GM18873 (cell line): ENCODE results near the gene DUSP23.

ENCODE experiments used
- ATAC-seq: cut with Tn5 transposase; IDR thresholded peaks from one replicate; pipeline ENCODE4 v1.9.1; 2021; ENCODE audit warnings: mild to moderate bottlenecking, moderate library complexity, moderate number of reproducible peaks; ENCODE audit not compliant: unreplicated experiment, low FRiP score

The DUSP23 gene

GRCh38 chr1:159780583-159781582, at the start of gene DUSP23:
Gene DUSP23, plus strand, starts transcription at chr1:159780962. Its CDS starts 139 bp downstream, at chr1:159781101.
- ATAC-seq = peak; percentile 95

GRCh38 chr1:159737238-159737916, 43.4 kb upstream of the DUSP23 start:
- ATAC-seq = no peak

- no peak for ATAC-seq
Measured at GRCh38 chr1:159743651-159744410, 36.9 kb upstream of the DUSP23 start.

DNA sequence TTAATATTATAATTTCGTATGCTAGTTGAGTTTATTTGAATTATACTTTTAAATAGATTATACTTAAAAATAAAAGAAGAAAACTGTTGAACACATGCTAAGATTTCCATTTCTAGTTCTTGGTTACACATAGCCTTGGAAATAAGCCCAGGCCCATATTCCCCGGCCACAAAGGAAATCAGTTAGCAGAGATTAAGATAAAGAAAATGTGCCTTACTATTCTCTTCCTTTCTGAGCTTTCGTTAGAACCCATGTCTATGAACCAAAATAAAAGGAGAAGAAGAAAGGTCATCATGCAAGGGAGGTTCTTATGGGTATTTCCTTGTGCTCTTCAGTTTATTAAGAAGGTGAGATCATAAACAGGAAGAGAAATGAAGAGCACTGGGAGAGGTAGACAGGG, 34.1 kb upstream of the DUSP23 start:
- no peak for ATAC-seq

DNA sequence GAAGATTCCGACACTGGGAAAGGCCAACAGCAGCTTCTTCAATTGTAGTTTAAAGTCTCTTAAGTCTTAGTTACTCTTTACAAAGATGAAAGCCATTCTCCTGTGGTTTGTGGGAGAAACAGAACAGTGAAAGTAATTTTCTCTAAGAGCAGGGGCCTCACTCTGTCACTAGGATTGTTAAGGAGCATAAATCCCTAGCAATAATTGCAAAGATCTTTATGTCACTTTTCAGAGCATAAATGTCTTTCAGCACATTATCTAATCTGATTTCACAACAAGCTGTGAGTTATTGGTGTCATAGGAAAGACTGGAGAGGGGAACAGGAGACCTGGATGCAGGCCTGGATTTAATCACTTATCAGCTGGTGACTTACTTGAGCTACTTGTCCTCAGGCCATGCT, 32.4 kb upstream of the DUSP23 start:
- ATAC-seq = no peak

GRCh38 chr1:159749630-159750029, 31.1 kb upstream of the DUSP23 start:
- ATAC-seq = no peak

DNA sequence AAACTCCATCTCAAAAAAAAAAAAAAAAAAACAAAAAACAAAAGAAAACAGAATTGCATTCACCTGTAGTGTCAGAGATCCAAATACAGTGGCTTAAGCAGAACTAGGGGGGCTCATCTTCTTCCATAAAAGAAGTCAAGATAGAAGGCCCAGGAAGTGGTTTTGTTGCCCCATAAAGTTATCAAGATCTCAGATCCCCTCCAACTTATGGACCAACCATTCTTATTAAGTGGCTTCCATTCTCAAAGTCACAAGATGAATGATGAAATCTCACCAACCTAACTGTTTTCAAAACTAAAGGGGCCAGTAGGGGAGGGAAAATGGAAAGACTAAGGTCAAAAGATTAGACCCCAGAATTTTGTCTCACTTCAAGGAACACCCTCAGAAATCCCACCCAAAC, 30.1 kb upstream of the DUSP23 start:
- ATAC-seq = no peak

DNA sequence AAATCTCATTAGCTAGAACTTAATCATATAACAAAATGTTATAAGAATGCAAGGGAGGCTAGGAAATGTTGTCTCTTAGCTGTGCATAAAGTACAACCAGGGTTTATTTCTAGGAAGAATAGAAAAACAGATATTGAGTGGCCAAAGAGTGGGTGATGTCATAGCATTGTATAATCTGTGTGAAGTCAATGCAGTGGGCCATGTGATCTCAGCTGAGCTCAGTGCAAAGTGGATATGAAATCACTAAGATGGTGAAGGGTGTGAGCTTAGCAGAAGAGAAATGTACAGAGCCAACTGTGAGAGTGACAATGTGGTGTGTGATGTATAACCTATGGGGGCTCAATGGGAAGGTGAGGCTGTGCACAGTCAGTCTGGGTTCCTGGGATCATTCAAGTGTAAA, 29.7 kb upstream of the DUSP23 start:
- ATAC-seq = no peak

- no peak for ATAC-seq
Measured at GRCh38 chr1:159752135-159752580, 28.6 kb upstream of the DUSP23 start.

DNA sequence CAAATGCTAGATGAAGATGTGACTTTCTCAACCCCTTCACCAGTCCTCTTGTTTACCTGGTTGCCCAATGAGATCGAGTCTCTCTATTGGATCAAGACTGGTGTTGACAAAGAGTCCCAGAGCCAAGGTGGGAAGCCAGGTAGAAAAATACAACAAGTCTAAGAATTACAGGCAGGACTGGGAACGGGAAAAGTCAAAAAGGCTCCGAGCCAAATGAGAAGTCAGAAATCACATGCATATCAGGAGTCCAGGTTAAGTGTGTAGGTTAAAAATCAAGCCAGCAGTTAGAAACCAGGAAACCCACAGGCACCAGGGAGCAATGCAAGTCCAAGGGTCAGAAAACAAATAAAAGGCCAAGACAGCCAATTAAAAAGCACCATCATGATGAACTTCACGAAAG, 27.4 kb upstream of the DUSP23 start:
- no peak for ATAC-seq

GRCh38 chr1:159755451-159756007, 25.2 kb upstream of the DUSP23 start:
- no peak for ATAC-seq

- no peak for ATAC-seq
Measured at GRCh38 chr1:159756397-159756796, 24.4 kb upstream of the DUSP23 start.

DNA sequence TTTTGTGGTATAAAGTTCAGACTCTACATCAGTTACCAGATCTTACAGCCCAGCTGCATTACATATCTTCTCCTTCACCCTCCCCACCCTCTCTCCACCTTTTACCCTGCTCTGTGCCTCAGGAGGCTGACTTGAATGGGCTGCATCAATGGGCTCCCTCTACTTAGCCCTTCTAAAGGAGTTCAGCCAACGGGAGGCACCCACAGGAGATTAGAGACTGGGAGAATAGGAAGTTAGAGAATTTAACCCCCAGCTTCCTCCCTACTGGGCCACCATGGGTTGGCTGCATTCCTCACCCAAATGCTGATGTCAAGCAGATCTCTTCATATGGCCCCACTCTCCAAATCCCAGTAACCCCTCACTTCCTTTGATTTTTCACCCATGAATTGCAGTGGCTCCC, 17.1 kb upstream of the DUSP23 start:
- no peak for ATAC-seq

DNA sequence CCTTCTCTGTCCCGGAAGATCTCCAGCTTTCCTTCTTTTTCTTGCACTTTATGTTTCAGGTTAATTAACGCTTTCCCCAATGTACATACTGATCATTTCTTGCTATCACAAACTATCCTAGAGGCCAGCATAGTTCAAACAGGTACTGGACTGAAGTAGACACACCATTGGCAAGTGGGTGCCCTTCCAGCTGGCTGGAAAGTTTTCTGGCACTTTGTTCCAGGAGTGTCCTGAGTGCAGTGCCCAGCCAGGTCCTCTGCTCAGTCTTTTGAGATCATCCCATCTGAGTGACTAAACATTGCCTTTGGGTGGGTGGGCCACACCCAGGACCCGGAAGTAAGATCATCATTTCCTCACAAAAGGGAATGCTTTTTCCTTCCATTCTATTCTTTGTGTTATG, 15.0 kb upstream of the DUSP23 start:
- no peak for ATAC-seq

GRCh38 chr1:159771127-159771895, 9.5 kb upstream of the DUSP23 start:
- ATAC-seq = no peak

DNA sequence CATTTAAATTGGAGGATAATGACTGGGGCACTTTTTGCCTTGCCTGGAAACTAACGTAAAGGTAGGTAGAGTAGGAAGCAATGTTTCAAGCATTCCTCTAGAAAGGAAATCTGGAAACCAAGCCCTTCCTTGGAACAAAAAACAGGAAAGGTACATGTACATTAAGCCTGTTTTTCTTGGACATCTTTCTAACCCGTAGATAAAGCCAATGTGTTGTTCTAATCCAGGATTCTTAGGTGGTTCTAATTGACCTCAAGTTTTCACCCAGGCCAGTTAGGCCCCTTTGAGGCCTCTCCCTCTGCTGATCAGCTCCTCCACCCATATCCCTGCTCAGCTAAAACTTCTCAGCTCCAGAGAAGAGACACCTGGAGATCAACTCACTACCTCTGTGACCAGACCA, 6.3 kb upstream of the DUSP23 start:
- ATAC-seq = no peak

DNA sequence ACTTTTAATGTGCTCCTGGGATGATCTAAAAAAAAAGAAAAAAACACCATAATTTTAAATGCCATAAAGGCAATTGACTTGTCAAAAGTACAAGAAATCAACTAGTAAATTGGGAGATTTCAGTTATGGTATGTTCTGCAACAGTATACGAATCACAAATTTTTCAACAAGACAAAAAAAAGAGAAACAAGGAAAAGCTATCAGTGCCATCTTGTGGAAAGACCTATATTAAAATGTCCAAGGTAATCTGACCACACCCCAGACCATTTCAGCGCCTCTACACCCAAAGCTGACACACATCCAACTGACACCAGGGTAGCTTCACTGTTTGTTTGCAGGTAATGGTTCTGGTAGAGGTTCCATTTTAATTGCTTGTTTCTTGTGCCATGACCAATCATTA, 5.0 kb upstream of the DUSP23 start:
- no peak for ATAC-seq

- ATAC-seq = no peak
Measured at GRCh38 chr1:159778266-159778665, 2.5 kb upstream of the DUSP23 start.

GRCh38 chr1:159779403-159779851, 1.3 kb upstream of the DUSP23 start:
- no peak for ATAC-seq

- no peak for ATAC-seq
Measured at GRCh38 chr1:159781992-159782391, 1.2 kb downstream of the DUSP23 start.
